GM21786 (cell line): ENCODE results near the gene SPSB4.
"Not testable (repeated sequence)": the region's sequence is repeated elsewhere in the genome, so short reads cannot be mapped to it uniquely, and the experiment has no call there.

Experiments used
- ATAC-seq: cut with Tn5 transposase; IDR thresholded peaks from one replicate; pipeline ENCODE4 v1.9.1; 2021; ENCODE audit not compliant: unreplicated experiment

Gene SPSB4

DNA sequence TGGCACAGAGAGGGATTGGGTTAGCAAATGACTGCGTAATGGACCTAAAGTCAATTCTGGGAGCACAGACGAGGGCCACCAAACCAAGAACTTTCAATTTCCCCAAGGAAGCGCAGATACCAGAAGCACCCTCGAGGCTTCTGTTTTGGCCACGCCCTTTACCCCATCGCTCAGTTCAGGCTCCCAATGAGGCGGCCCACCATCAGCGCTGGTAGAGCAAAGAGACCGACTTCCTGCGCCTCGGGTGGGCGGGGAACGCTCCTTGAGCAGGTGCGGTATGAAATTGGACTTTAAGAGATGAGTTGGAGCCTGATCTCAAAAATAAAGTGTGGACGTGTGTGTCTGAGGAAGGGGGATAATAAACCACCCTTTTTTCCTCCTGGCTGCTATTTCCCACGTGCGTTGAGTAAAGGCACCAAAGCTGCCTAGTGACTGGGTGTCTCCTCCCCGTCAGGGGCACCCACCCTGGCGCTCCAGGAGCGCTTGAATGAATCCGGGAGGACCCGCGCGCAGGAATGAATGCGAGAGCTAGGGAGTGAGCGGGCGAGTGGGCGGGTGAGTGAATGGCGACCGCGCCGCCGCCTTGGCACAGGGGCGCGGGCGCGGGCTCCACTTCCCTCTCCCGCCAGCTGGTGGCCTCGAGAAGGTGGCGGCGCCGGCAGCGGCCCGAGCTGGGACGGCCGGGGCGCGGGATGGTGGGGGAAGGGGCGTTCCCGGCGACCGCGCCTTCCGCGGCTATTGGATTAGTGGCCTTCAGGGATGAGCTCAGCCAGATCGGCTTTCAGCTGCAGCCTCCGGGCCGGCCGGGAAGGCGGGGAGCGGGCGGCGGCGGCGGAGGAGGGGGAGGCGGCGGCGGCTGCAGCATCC lies at the start of gene SPSB4:
TSS of gene SPSB4 (plus strand) at position 772 of the 867 bp plus-strand sequence. CDS start 14,758 bp downstream, outside the sequence.
- no peak for ATAC-seq

GRCh38 chr3:141006344-141006743 lies 44.8 kb upstream of the SPSB4 start:
- ATAC-seq: no peak

DNA sequence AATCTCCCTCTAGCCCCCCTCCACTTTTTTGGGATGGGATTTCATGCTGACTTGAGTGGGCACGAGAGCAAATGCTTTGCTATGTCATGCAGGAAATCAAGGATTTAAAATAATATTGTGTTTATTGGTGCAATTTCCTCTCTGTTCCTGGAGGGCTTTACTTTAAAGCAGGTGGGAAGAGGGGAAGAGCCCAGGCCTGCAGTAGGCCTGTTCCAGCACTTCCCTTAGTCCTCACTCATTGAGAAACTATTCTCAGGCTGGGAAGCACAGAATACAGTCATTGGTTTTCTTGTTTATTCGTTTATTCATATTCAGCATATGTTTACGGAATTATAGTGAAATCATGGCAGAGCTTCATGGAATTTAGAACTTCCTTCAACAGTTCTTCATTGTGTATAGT lies 41.7 kb upstream of the SPSB4 start:
- ATAC-seq: no peak

- peak; percentile 85 for ATAC-seq
These were observed 39.7 kb upstream of the SPSB4 start for GRCh38 chr3:141011232-141011996.

GRCh38 chr3:141011997-141012262 lies 39.2 kb upstream of the SPSB4 start:
- peak; percentile 18 for ATAC-seq

DNA sequence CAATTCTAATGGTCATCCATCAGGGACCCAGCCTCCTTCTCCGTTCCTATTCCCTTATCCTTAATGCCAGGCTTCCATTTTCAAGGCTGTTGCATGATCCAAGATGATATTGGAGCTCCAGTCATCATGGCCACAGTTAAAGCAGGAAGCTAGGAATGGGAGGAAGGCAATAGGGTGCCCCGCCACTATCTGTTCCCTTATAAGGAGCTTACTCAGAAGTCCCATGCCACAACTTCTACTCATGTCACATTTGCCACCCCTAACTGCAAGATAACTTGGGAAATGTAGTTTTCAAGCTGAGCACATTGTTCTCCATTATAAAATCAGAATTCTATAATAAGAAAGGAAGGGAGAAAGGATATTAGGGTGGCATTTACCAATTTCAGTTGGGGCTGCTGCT lies 38.6 kb upstream of the SPSB4 start:
- no peak for ATAC-seq

- no peak for ATAC-seq
These were observed 35.7 kb upstream of the SPSB4 start for GRCh38 chr3:141015481-141015880.

DNA sequence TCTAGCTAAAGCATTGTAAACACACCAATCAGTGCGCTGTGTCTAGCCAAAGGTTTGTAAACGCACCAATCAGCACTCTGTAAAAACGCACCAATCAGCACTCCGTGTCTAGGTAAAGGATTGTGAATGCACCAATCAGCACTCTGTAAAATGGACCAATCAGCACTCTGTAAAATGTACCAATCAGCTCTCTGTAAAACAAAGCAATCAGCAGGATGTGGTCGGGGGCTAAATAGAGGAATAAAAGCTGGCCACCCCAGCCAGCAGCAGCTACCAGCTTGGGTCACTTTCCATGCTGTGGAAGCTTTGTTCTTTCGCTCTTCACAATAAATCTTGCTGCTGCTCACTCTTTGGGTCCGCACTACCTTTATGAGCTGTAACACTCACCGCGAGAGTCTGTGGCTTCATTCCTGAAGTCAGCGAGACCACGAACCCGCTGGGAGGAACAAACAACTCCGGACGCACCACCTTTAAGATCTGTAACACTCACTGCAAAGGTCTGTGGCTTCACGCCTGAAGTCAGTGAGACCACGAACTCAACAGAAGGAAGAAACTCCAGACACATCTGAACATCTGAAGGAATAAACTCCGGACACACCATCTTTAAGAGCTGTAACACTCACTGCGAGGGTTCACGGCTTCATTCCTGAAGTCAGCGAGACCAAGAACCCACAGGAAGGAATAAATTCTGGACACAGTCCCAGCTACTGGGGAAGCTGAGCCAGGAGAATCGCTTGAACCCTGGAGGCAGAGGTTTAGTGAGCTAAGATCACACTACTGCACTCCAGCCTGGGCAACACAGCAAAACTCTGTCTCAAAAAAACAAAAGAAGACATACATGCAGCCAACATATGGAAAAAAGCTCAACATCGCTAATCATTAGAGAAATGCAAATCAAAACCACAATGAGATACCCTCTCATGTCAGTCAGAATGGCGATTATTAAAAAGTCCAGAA lies 33.5 kb upstream of the SPSB4 start:
- not testable (repeated sequence) for ATAC-seq

- ATAC-seq: no peak
These were observed 31.9 kb upstream of the SPSB4 start for GRCh38 chr3:141019244-141019643.

DNA sequence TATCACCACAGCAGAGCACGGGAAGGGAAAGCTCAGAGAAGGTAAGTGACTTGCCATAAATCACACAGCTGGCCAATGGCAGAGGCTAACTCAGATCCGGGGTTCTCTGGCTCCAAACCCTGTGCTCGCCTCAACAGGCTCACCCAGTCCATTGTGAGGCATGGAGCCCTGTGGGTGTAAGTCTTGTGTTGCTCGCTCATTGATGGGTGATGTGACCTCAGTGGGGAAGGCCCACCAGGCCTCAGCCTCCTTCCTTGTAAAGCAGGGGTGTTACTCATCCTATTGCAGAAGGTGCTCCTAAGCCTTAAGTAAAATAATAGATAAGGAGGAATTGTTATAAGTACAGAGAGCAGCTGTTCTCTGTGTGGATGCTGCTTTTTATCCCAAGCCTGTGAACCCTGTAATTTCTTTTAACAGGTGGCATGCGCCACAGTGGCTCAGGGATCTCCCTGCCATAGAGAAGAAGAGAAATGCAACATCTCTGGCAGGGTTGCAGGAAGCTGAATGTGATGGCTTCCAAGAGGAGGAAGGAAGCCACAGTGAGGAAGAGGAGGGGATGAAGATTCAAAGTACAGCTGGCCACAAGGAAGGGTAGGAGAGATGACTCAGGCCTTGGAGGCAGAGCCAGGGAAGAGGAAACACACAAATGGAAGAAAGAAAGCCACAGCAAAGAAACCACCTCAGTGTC lies 30.9 kb upstream of the SPSB4 start:
- no peak for ATAC-seq

DNA sequence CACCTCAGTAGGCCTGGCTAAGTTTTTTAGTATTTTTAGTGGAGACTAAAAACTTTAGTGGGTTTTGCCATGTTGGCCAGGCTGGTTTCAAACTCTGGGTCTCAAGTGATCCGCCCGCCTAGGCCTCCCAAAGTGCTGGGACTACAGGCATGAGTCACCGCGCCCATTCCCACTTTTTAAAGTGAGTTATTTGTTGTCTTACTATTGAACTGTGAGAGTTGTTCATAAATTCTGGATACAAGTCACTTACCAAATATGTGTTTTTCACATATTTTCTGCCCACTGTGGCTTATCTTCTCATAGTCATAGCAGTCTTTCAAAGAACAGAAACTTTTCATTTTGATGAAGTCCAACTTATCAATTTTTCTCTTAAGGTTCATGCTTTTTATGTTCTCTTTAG lies 29.9 kb upstream of the SPSB4 start:
- no peak for ATAC-seq

DNA sequence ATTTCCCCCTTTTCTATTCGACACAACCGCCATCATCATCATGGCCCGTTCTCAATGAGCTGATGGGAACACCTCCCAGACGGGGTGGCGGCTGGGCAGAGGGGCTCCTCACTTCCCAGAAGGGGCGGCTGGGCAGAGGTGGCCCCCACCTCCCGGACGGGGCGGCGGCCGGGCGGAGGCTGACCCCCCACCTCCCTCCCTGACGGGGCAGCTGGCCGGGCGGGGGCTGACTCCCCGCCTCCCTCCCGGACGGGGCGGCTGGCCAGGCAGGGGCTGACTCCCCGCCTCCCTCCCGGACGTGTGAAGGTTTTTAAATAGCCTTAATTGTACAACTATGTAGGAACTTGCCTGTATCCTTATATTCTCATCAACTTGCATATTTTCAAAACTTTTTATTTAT lies 20.9 kb upstream of the SPSB4 start:
- no peak for ATAC-seq

DNA sequence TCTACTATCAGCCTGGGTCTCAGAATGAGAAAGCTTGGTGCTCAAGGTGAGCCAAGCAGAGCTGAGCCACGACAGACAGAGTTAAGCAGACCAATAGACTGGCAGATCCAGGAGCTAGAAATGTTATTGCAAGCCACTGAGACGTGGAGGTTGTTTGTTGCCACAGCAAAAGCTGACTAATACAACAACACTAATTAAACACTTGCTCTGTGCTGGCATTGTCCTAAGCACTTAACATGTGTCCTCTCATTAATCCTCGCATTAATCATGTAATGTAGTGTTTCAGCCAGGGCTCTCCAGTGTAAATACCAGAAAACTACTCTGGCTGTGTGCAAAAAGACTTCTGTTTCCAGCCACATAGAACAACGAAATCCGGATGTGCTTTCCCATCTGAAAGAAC lies 11.6 kb upstream of the SPSB4 start:
- ATAC-seq: no peak

- peak; percentile 74 for ATAC-seq
These were observed 6.2 kb upstream of the SPSB4 start for GRCh38 chr3:141044695-141045641.

- no peak for ATAC-seq
These were observed 5.3 kb upstream of the SPSB4 start for GRCh38 chr3:141045849-141046248.

DNA sequence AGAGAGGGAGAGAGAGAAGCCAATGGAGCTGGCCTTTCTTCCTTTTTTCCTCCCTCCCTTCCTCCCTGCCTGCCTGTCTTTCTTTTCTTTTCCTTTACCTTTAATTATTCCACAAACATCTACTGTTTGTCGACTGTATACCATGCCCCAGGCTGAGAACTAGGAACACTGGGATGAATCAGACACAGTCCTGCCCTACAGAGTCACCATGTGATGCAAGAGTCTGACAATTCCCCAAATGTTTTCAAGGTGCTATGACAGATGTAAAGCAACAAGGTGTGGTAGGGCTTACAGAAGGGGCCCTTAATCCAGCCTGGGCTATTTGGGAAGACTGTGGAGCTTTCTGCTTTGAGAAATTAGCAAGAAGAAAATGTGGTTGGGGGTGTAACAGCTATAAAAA lies 4.0 kb upstream of the SPSB4 start:
- ATAC-seq: no peak

- ATAC-seq: no peak
These were observed 1.5 kb upstream of the SPSB4 start for GRCh38 chr3:141049681-141050080.

- ATAC-seq: no peak
These were observed 475 bp downstream of the SPSB4 start for GRCh38 chr3:141051443-141052200.
